ENCODE data around the gene MAP1LC3A. TPM values are rescaled to one million over a fixed set of nuclear protein-coding genes. Genes with fewer than 3 reads are reported as not detected.

Gene MAP1LC3A
- total and polyA plus RNA-seq, 2 donors (not counting 3 experiments of a cell fraction or from before 2014, with no cell fraction given): 32.1 to 39.8 TPM

- POLR2A ChIA-PET: no interaction called here
- dilution Hi-C loops (cut with MboI; ENCODE audit: extremely low pct_ligation_motif_present, low sequenced_read_pairs): no loop called here
- no TSS peak for BruUV-seq (replicated peaks)
- no peak for DNase-seq (ENCODE audit: low read depth, low spot score)
- TF ChIP-seq, protein P1, sequence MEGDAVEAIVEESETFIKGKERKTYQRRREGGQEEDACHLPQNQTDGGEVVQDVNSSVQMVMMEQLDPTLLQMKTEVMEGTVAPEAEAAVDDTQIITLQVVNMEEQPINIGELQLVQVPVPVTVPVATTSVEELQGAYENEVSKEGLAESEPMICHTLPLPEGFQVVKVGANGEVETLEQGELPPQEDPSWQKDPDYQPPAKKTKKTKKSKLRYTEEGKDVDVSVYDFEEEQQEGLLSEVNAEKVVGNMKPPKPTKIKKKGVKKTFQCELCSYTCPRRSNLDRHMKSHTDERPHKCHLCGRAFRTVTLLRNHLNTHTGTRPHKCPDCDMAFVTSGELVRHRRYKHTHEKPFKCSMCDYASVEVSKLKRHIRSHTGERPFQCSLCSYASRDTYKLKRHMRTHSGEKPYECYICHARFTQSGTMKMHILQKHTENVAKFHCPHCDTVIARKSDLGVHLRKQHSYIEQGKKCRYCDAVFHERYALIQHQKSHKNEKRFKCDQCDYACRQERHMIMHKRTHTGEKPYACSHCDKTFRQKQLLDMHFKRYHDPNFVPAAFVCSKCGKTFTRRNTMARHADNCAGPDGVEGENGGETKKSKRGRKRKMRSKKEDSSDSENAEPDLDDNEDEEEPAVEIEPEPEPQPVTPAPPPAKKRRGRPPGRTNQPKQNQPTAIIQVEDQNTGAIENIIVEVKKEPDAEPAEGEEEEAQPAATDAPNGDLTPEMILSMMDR (IDR thresholded peaks at IDR 0.05; ENCODE audit: extremely low read depth in 1 of 2, insufficient read depth in 1 of 2, low read depth in 1 of 2, low read length in 2 of 2): no peak
- TF ChIP-seq POLR2A (IDR thresholded peaks at IDR 0.05; ENCODE audit: low read depth, low read length) (no peak), MAX (IDR thresholded peaks at IDR 0.05; ENCODE audit: insufficient read depth, insufficient read length) (no peak)
- Histone ChIP-seq H3K4me3 (replicated peaks in 1 of 3; ENCODE audit: insufficient read depth in 1 of 3, low read depth in 1 of 3, low read length in 3 of 3) (no peak overlapping the region), H3K9ac (replicated peaks; ENCODE audit: extremely low read depth, insufficient read depth, low read length) (no peak overlapping the region), H3K27me3 (ENCODE audit: control insufficient read depth in 2 of 2, insufficient read depth in 2 of 2, low read length in 2 of 2) (no peaks in the 10 kb centered on the region), H3K9me1 (replicated peaks; ENCODE audit: control insufficient read depth, extremely low read depth, insufficient read depth, low read length) (no peaks in the 10 kb centered on the region), H4K20me1 (replicated peaks; ENCODE audit: control insufficient read depth, extremely low read depth, insufficient read depth, low read length) (no peaks in the 10 kb centered on the region), H3K27ac (ENCODE audit: insufficient read depth, low read depth, low read length) (no peak overlapping the region), H3K4me2 (ENCODE audit: insufficient read depth, low read length) (no peak overlapping the region), H3K4me1 (ENCODE audit: control insufficient read depth, extremely low read depth, insufficient read depth, low read length) (peaks cover 14% of the 10 kb centered on the region), H3K36me3 (ENCODE audit: control insufficient read depth in 2 of 2, extremely low read depth in 1 of 2, insufficient read depth in 2 of 2, low read length in 2 of 2) (peaks cover 0 to 1% of the 10 kb centered on the region in 2 experiments), H3K9me3 (replicated peaks; ENCODE audit: control insufficient read depth, insufficient read depth, low read length) (no peaks in the 10 kb centered on the region), H2AFZ (ENCODE audit: low read depth, low read length) (no peak overlapping the region), H3K79me2 (ENCODE audit: control insufficient read depth, insufficient read depth, low read length) (no peaks in the 10 kb centered on the region)
- no peak for FAIRE-seq
- CTCF ChIA-PET: interaction anchor here (1.0 to 6.1 kb wide), 14 partner anchors 16 to 266 kb away, joined by 3 to 92 read pairs (median 6); partner anchors contain the start of genes MAP1LC3A and TP53INP2
- intact Hi-C loops (cut with micrococcal nuclease): no loop called here
Observed at GRCh38 chr20:34578521-34578920, 20.0 kb downstream of the MAP1LC3A start.

DNA sequence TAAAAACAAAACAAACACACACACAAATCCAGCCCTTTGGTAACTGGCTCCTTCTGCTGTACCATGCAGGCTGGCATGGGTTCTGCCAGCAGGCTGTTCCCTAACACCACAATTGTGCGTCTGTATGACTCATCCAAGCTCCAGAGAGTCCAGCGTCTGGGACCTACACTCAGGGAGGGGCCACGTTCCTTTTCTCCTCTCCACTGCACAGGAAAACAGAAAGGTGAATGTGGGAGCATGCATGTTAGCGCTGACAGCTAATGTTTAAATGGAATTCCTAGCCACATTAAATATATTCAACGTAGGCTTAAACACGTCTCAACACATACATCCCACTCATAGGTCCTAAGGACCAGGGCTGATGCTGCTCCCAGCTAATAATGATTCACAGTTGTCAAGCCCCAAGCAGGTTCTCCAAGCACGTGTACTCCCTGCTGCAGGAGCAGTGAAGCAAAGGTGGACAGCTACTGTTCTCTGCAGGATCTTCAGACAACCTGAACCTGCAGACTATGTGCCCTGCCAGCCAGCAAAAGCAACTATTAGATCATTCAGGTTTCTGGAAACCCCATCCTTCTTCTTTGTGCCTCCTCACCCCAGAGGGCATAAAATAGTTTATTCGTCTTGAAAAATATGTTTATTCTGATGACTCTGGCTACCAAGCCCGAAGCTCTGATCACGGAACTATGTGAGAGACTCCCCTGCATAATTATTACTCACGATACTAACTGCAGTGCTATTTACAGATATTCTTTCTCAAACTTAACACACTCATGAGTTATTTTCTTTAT lies 20.9 kb downstream of the MAP1LC3A start:
- dilution Hi-C loops (cut with MboI; ENCODE audit: extremely low pct_ligation_motif_present, low sequenced_read_pairs) (no loop called here), intact Hi-C loops (cut with micrococcal nuclease) (loop anchor here (1.0 kb wide), 3 partner anchors 129 to 190 kb away; no protein-coding TSS in a partner anchor)
- FAIRE-seq: peak; percentile 91
- Histone ChIP-seq H3K79me2 (ENCODE audit: control insufficient read depth, insufficient read depth, low read length) (no peaks in the 10 kb centered on the region), H2AFZ (ENCODE audit: low read depth, low read length) (no peak overlapping the region), H3K36me3 (ENCODE audit: control insufficient read depth in 2 of 2, extremely low read depth in 1 of 2, insufficient read depth in 2 of 2, low read length in 2 of 2) (peaks cover 0 to 1% of the 10 kb centered on the region in 2 experiments), H3K4me3 (replicated peaks in 1 of 3; ENCODE audit: insufficient read depth in 1 of 3, low read depth in 1 of 3, low read length in 3 of 3) (no peak overlapping the region), H3K9ac (replicated peaks; ENCODE audit: extremely low read depth, insufficient read depth, low read length) (no peak overlapping the region), H3K4me2 (ENCODE audit: insufficient read depth, low read length) (no peak overlapping the region), H3K27ac (ENCODE audit: insufficient read depth, low read depth, low read length) (no peak overlapping the region), H3K27me3 (ENCODE audit: control insufficient read depth in 2 of 2, insufficient read depth in 2 of 2, low read length in 2 of 2) (no peaks in the 10 kb centered on the region), H3K9me1 (replicated peaks; ENCODE audit: control insufficient read depth, extremely low read depth, insufficient read depth, low read length) (no peaks in the 10 kb centered on the region), H4K20me1 (replicated peaks; ENCODE audit: control insufficient read depth, extremely low read depth, insufficient read depth, low read length) (no peaks in the 10 kb centered on the region), H3K4me1 (ENCODE audit: control insufficient read depth, extremely low read depth, insufficient read depth, low read length) (peaks cover 14% of the 10 kb centered on the region), H3K9me3 (replicated peaks; ENCODE audit: control insufficient read depth, insufficient read depth, low read length) (no peaks in the 10 kb centered on the region)
- POLR2A ChIA-PET: no interaction called here
- no TSS peak for BruUV-seq (replicated peaks)
- peak; percentile 83 for DNase-seq (ENCODE audit: low read depth, low spot score)
- TF ChIP-seq JUN (IDR thresholded peaks at IDR 0.05; ENCODE audit: borderline replicate concordance, insufficient read depth, insufficient read length, low read depth) (peak; percentile 85), POLR2A (IDR thresholded peaks at IDR 0.05; ENCODE audit: low read depth, low read length) (no peak), MYC (IDR thresholded peaks at IDR 0.05; ENCODE audit: low read depth, low read length) (no peak), POLR2AphosphoS5 (IDR thresholded peaks at IDR 0.05; ENCODE audit: insufficient read depth, low read depth, low read length) (no peak), FOS (IDR thresholded peaks at IDR 0.05; ENCODE audit: borderline replicate concordance, insufficient read depth, low read length) (peak; percentile 100)
- TF ChIP-seq, protein P1 (IDR thresholded peaks at IDR 0.05; ENCODE audit: extremely low read depth in 1 of 2, insufficient read depth in 1 of 2, low read depth in 1 of 2, low read length in 2 of 2): peak; percentile 74 to 77
- CTCF ChIA-PET: interaction anchor here (0.5 to 6.1 kb wide), 16 partner anchors 17 to 409 kb away, joined by 3 to 92 read pairs (median 6); partner anchors contain the start of genes MAP1LC3A and TP53INP2

All from endothelial cell of umbilical vein (primary cell).